ENCODE results near the gene RBM33.

Gene RBM33

GRCh38 chr7:155644178-155644970 is at the start of gene RBM33:
Gene RBM33 (plus strand): TSS chr7:155644661. CDS start chr7:155644877, 216 bp downstream.
- Histone ChIP-seq H3K36me3 (ENCODE audit: insufficient read depth) (peaks cover 12% of the 10 kb centered on the region), H3K79me2 (ENCODE audit: insufficient read depth, low read depth) (peaks cover 61% of the 10 kb centered on the region)

GRCh38 chr7:155594961-155595366 is 49.5 kb upstream of the RBM33 start:
- no peak for TF ChIP-seq CTCF (conservative IDR thresholded peaks at IDR 0.05; ENCODE audit: low read depth, low read length)
- H2AFZ ChIP-seq (ENCODE audit: low read depth): no peak overlapping the region
- H3K27me3 ChIP-seq (ENCODE audit: insufficient read depth, low read depth): no peaks in the 10 kb centered on the region
- no peak overlapping the region for H3K9ac ChIP-seq
- H3K79me2 ChIP-seq (ENCODE audit: insufficient read depth, low read depth): no peaks in the 10 kb centered on the region
- no peaks in the 10 kb centered on the region for H3K36me3 ChIP-seq (ENCODE audit: insufficient read depth)
- no peaks in the 10 kb centered on the region for H4K20me1 ChIP-seq (ENCODE audit: insufficient read depth)
- H3K27ac ChIP-seq: no peak overlapping the region
- H3K4me2 ChIP-seq: no peak overlapping the region
- no peaks in the 10 kb centered on the region for H3K4me1 ChIP-seq (ENCODE audit: low read depth, poor library complexity, severe bottlenecking)
- H3K4me3 ChIP-seq (IDR thresholded peaks at IDR 0.05; ENCODE audit: insufficient read depth, low read depth, low read length): no peak overlapping the region

More at GRCh38 chr7:155644178-155644970, at the start of gene RBM33:
- peak within 1 kb of the TSS; percentile 75 for H2AFZ ChIP-seq (ENCODE audit: low read depth)
- no peaks in the 10 kb centered on the region for H3K27me3 ChIP-seq (ENCODE audit: insufficient read depth, low read depth)
- H3K27ac ChIP-seq: peak within 1 kb of the TSS; percentile 97
- peak within 1 kb of the TSS; percentile 86 for H3K4me2 ChIP-seq
- peaks cover 31% of the 10 kb centered on the region for H3K4me1 ChIP-seq (ENCODE audit: low read depth, poor library complexity, severe bottlenecking)
- peak within 1 kb of the TSS; percentile 55 for H3K4me3 ChIP-seq (IDR thresholded peaks at IDR 0.05; ENCODE audit: insufficient read depth, low read depth, low read length)
- H4K20me1 ChIP-seq (ENCODE audit: insufficient read depth): no peaks in the 10 kb centered on the region
- TF ChIP-seq CTCF (conservative IDR thresholded peaks at IDR 0.05; ENCODE audit: low read depth, low read length): no peak
- peak within 1 kb of the TSS; percentile 99 for H3K9ac ChIP-seq

DNA sequence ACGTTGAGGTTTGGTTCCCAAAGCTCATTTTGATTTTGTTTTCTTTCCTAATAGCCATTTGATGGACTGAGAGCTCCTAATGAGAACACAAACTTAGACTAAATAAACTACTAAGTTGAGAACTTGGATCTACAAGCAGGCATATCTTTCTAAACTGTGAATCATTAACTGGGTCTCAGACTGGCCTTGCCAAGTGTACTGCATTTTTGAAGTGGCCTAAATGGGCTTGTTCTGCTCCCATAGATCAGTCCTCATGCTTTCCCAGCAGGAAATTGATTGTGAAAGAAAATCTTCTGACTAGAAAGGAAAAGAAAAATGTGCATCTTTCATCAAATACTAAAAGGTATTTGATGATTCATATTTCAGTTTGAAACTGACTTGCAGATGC is 46.7 kb upstream of the RBM33 start:
- Histone ChIP-seq H3K79me2 (ENCODE audit: insufficient read depth, low read depth) (no peaks in the 10 kb centered on the region), H3K36me3 (ENCODE audit: insufficient read depth) (no peaks in the 10 kb centered on the region), H4K20me1 (ENCODE audit: insufficient read depth) (no peaks in the 10 kb centered on the region), H3K4me1 (ENCODE audit: low read depth, poor library complexity, severe bottlenecking) (no peaks in the 10 kb centered on the region), H3K9ac (no peak overlapping the region), H3K27me3 (ENCODE audit: insufficient read depth, low read depth) (no peaks in the 10 kb centered on the region), H3K4me2 (no peak overlapping the region), H3K4me3 (IDR thresholded peaks at IDR 0.05; ENCODE audit: insufficient read depth, low read depth, low read length) (no peak overlapping the region), H2AFZ (ENCODE audit: low read depth) (no peak overlapping the region), H3K27ac (no peak overlapping the region)
- no peak for TF ChIP-seq CTCF (conservative IDR thresholded peaks at IDR 0.05; ENCODE audit: low read depth, low read length)

GRCh38 chr7:155598810-155599210 is 45.7 kb upstream of the RBM33 start:
- Histone ChIP-seq H4K20me1 (ENCODE audit: insufficient read depth) (no peaks in the 10 kb centered on the region), H3K4me3 (IDR thresholded peaks at IDR 0.05; ENCODE audit: insufficient read depth, low read depth, low read length) (no peak overlapping the region), H3K4me1 (ENCODE audit: low read depth, poor library complexity, severe bottlenecking) (no peaks in the 10 kb centered on the region), H3K27ac (no peak overlapping the region), H3K27me3 (ENCODE audit: insufficient read depth, low read depth) (no peaks in the 10 kb centered on the region), H3K9ac (no peak overlapping the region), H3K36me3 (ENCODE audit: insufficient read depth) (no peaks in the 10 kb centered on the region), H2AFZ (ENCODE audit: low read depth) (no peak overlapping the region), H3K4me2 (peak overlapping the region; percentile 23; the same call in 1 of the 2 replicates), H3K79me2 (ENCODE audit: insufficient read depth, low read depth) (no peaks in the 10 kb centered on the region)
- peak; percentile 99 for TF ChIP-seq CTCF (conservative IDR thresholded peaks at IDR 0.05; ENCODE audit: low read depth, low read length)

All from KMS-11 (cell line).